PC-9 (cell line): ENCODE measurements around the gene KCNAB2. TPM values are rescaled to one million over a fixed set of nuclear protein-coding genes. Genes with fewer than 3 reads are reported as not detected.
"Not testable (repeated sequence)": the region's sequence is repeated elsewhere in the genome, so short reads cannot be mapped to it uniquely, and the experiment has no call there.

ENCODE experiments used
- BruUV-seq: library from RNA; stranded (reverse); fragments of 400-500 nt; replicated peaks from 2 replicates; lab custom pipeline; 2021; lab: Mats Ljungman, UMichigan
- CTCF ChIA-PET: fragments of 300-600 bp; sonication (Branson Sonifier 250); formaldehyde crosslinking; loops from one replicate; lab custom pipeline; 2022; ENCODE audit warnings: antibody characterized with exemption; lab: Charles Lee
- POLR2A ChIA-PET: fragments of 300-600 bp; sonication (Branson Sonifier 250); formaldehyde crosslinking; loops from one replicate; lab custom pipeline; 2022; ENCODE audit warnings: antibody characterized with exemption; ENCODE audit not compliant: unreplicated experiment; lab: Charles Lee
- DNase-seq, 2 experiments: peaks; one replicate each; pipeline versions ENCODE4 v3.0.0 to v3.0.0-alpha.2; 2015 to 2022; ENCODE audit warnings: mixed read lengths in 1 of 2
- H2AFZ ChIP-seq: fragments of 200-600 bp; sonication (generic); 2 replicates; pipeline ENCODE4 v1.8.1; 2017; ENCODE audit warnings: antibody characterized with exemption
- H3F3A ChIP-seq: fragments of 200-600 bp; sonication (generic); 2 replicates; pipeline ENCODE4 v1.8.1; 2017; ENCODE audit warnings: antibody characterized with exemption, mild to moderate bottlenecking, low read depth; ENCODE audit not compliant: insufficient read depth
- H3K27ac ChIP-seq: fragments of 200-600 bp; sonication (generic); 2 replicates; pipeline ENCODE4 v1.6.1; 2016; ENCODE audit warnings: mixed run types
- H3K27me3 ChIP-seq: fragments of 200-600 bp; sonication (generic); 2 replicates; pipeline ENCODE4 v1.6.1; 2016; ENCODE audit warnings: low read depth, mixed run types; ENCODE audit not compliant: insufficient read depth
- H3K36me3 ChIP-seq: fragments of 200-600 bp; sonication (generic); 2 replicates; pipeline ENCODE4 v1.6.1; 2016; ENCODE audit warnings: low read depth, mixed run types
- H3K4me1 ChIP-seq: fragments of 200-600 bp; sonication (generic); replicated peaks from 2 replicates; pipeline ENCODE4 v1.6.1; 2016; ENCODE audit warnings: mixed run types; ENCODE audit not compliant: insufficient read depth
- H3K4me2 ChIP-seq: fragments of 200-600 bp; sonication (generic); 2 replicates; pipeline ENCODE4 v1.6.1; 2017; ENCODE audit warnings: mixed run types
- H3K4me3 ChIP-seq: fragments of 200-600 bp; sonication (generic); 2 replicates; pipeline ENCODE4 v1.6.1; 2016; ENCODE audit warnings: mixed run types
- H3K79me2 ChIP-seq: fragments of 200-600 bp; sonication (generic); 2 replicates; pipeline ENCODE4 v1.6.1; 2017; ENCODE audit warnings: low read depth, mixed run types
- H3K9me2 ChIP-seq: fragments of 200-600 bp; sonication (generic); 2 replicates; pipeline ENCODE4 v1.8.1; 2017; ENCODE audit warnings: mild to moderate bottlenecking; ENCODE audit not compliant: insufficient read depth
- H3K9me3 ChIP-seq: fragments of 200-600 bp; sonication (generic); 2 replicates; pipeline ENCODE4 v1.8.1; 2016; ENCODE audit warnings: low read depth; ENCODE audit not compliant: insufficient read depth
- H4K20me1 ChIP-seq: fragments of 200-600 bp; sonication (generic); 2 replicates; pipeline ENCODE4 v1.8.1; 2017; ENCODE audit not compliant: insufficient read depth
- EZH2 ChIP-seq: fragments of 200-600 bp; sonication (generic); IDR thresholded peaks from 2 replicates; pipeline ENCODE4 v1.8.0; 2017; ENCODE audit warnings: antibody characterized with exemption, low read depth
- intact Hi-C: fragments of 100-400 bp; cut with micrococcal nuclease; formaldehyde crosslinking; loops from one replicate; pipeline ENCODE4 v1.10.0; 2022; ENCODE audit not compliant: unreplicated experiment
- total RNA-seq: library from RNA; stranded (reverse); gene quantifications from 2 replicates; pipeline ENCODE4 v1.2.3, GENCODE V29; 2021
- TF ChIP-seq, protein P1 (sequence below): fragments of 200-600 bp; sonication (generic); conservative IDR thresholded peaks from 2 replicates; pipeline ENCODE4 v1.6.1; 2017; ENCODE audit warnings: mixed run types, antibody characterized with exemption, mild to moderate bottlenecking, moderate library complexity

KCNAB2 gene
- total RNA-seq, 1 experiment from 2014 or later = 19.6 TPM

DNA sequence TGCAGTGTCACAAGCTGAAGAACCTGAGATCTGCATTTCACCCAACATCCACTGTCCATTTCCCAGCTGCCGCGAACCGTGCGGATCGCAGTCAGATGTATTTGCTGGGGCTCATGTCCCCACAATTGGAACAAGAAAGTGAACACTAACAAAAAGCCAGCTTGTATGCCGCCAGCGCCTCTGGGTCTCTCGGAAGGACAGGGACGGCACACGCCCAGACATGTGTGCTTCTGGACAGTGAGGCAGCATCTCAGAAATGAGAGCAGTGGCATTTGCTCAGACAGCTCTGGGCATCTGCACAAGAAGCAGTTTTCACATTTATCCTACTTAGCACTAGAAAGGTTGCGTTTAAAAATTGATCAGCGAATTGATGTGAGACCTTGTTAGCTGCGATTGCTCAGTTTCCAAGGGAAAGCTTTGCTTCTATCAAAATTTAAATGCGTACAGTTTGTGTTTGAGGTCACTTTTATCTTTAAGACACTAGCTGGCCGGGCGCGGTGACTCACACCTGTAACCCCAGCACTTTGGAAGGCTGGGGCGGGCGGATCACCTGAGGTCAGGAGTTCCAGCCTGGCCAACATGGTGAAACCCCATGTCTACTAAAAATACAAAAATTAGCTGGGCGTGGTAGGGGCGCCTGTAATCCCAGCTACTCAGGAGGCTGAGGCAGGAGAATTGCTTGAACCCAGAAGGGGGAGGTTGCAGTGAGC is 28.7 kb downstream of the KCNAB2 start:
- TF ChIP-seq EZH2 = no peak
- TF ChIP-seq, protein P1, sequence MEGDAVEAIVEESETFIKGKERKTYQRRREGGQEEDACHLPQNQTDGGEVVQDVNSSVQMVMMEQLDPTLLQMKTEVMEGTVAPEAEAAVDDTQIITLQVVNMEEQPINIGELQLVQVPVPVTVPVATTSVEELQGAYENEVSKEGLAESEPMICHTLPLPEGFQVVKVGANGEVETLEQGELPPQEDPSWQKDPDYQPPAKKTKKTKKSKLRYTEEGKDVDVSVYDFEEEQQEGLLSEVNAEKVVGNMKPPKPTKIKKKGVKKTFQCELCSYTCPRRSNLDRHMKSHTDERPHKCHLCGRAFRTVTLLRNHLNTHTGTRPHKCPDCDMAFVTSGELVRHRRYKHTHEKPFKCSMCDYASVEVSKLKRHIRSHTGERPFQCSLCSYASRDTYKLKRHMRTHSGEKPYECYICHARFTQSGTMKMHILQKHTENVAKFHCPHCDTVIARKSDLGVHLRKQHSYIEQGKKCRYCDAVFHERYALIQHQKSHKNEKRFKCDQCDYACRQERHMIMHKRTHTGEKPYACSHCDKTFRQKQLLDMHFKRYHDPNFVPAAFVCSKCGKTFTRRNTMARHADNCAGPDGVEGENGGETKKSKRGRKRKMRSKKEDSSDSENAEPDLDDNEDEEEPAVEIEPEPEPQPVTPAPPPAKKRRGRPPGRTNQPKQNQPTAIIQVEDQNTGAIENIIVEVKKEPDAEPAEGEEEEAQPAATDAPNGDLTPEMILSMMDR = no peak
- Histone ChIP-seq H4K20me1 (no peaks in the 10 kb centered on the region), H2AFZ (no peak overlapping the region), H3K4me2 (no peak overlapping the region), H3K4me1 (no peaks in the 10 kb centered on the region), H3K9me3 (no peaks in the 10 kb centered on the region), H3K4me3 (no peak overlapping the region), H3K9me2 (no peaks in the 10 kb centered on the region), H3K27ac (no peak overlapping the region), H3K79me2 (no peaks in the 10 kb centered on the region), H3K36me3 (no peaks in the 10 kb centered on the region), H3K27me3 (no peaks in the 10 kb centered on the region), H3F3A (no peaks in the 10 kb centered on the region)
- intact Hi-C loops = no loop called here
- peak in 1 of 2 experiments; percentile 46 for DNase-seq
- ChIA-PET POLR2A (no interaction called here), CTCF (interaction anchor here (0.6 kb wide), 1 partner anchor 42 kb away, joined by 3 read pairs; no protein-coding TSS in a partner anchor)
- BruUV-seq = no TSS peak

DNA sequence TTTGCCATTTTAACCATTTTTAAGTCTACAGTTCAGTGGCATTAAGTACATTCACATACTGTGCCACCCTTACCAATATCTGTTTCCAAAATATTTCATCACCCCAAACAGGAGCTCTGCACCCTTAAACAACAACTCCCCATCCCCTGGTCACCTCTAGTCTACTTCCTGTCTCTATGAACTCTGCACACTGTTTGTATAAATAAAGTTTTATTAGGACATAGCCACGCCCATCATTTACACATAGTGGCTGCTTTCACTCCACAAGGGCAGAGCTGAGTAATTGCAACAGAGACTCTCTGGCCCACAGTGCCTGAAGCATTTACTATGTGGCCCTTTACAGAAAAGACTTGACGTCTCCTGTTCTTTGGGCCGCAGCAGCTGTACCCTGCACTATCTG is 30.1 kb downstream of the KCNAB2 start:
- no peak overlapping the region for H3K27ac ChIP-seq
- H3K9me2 ChIP-seq = no peaks in the 10 kb centered on the region
- DNase-seq = no peak
- no peaks in the 10 kb centered on the region for H3K79me2 ChIP-seq
- ChIA-PET POLR2A (no interaction called here), CTCF (no interaction called here)
- H3F3A ChIP-seq = no peaks in the 10 kb centered on the region
- H3K4me3 ChIP-seq = no peak overlapping the region
- H3K36me3 ChIP-seq = no peaks in the 10 kb centered on the region
- no peak overlapping the region for H2AFZ ChIP-seq
- intact Hi-C loops = no loop called here
- no peak overlapping the region for H3K4me2 ChIP-seq
- H3K4me1 ChIP-seq = no peaks in the 10 kb centered on the region
- no peaks in the 10 kb centered on the region for H3K27me3 ChIP-seq
- no peaks in the 10 kb centered on the region for H4K20me1 ChIP-seq
- H3K9me3 ChIP-seq = no peaks in the 10 kb centered on the region
- TF ChIP-seq, protein P1 = no peak
- no peak for TF ChIP-seq EZH2
- BruUV-seq = no TSS peak

DNA sequence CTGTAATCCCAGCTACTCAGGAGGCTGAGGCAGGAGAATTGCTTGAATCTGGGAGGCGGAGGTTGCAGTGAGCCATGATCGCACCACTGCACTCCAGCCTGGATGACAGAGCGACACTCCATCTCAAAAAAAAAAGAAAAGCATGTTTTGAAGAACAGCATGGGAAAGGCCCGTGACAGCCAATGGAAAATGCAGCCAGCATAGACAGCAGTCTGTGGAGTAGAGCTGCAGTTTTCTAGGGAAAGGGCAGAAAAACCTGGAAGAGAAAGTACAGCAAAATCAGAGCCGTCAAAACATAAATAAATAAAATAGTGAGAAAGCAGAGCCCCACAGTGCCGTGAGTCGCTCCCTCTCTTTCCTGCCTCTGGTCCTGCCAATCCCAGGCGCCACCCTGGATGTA is 31.4 kb downstream of the KCNAB2 start:
- H3K27ac ChIP-seq, H3K27me3 ChIP-seq, H3K4me3 ChIP-seq, H4K20me1 ChIP-seq, CTCF ChIA-PET, POLR2A ChIA-PET, DNase-seq, H3F3A ChIP-seq, H3K9me3 ChIP-seq, H3K4me1 ChIP-seq, H3K79me2 ChIP-seq, H3K4me2 ChIP-seq, H3K9me2 ChIP-seq, H2AFZ ChIP-seq, BruUV-seq, intact Hi-C loops, H3K36me3 ChIP-seq: not testable (repeated sequence)

DNA sequence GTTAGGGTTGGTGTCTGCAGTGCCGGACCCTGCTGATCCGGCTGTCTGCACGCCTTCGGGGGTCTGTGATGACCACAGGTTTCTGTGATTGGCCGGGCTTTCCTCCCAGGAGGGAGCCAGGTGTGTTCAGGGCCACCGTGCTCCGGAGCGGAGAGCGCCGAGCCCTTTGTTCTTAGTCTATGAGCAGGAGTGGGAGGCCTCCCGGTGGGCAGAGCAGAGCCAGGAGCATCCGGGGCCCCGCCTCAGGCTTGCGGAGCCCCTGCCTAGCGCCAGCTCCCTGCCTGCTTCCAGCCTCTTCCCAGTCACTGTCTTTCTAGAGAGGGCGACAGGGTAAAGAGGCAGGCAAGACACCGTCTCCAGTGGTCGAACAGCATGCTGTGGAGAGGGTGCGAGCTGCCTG is 31.8 kb downstream of the KCNAB2 start:
- BruUV-seq = no TSS peak

More for the DNA sequence above, 31.8 kb downstream of the KCNAB2 start:
- POLR2A ChIA-PET = no interaction called here
- no peaks in the 10 kb centered on the region for H3K9me3 ChIP-seq
- no peaks in the 10 kb centered on the region for H4K20me1 ChIP-seq
- no peak for DNase-seq
- H3K27ac ChIP-seq = no peak overlapping the region
- no peak overlapping the region for H2AFZ ChIP-seq
- CTCF ChIA-PET = no interaction called here
- H3K9me2 ChIP-seq = no peaks in the 10 kb centered on the region
- no peaks in the 10 kb centered on the region for H3K27me3 ChIP-seq
- H3K4me2 ChIP-seq = no peak overlapping the region
- H3K36me3 ChIP-seq = no peaks in the 10 kb centered on the region
- H3K79me2 ChIP-seq = no peaks in the 10 kb centered on the region
- intact Hi-C loops = no loop called here
- no peaks in the 10 kb centered on the region for H3F3A ChIP-seq
- no peak for TF ChIP-seq EZH2
- no peak overlapping the region for H3K4me3 ChIP-seq
- H3K4me1 ChIP-seq = no peaks in the 10 kb centered on the region
